Measurements from ENCODE around the gene PIP5K1B.
A peak's percentile ranks its signal among the peaks of the same experiment; 100 is the strongest.

The PIP5K1B gene

GRCh38 chr9:69036309-69036708 is 331.3 kb downstream of the PIP5K1B start:
- Histone ChIP-seq H3K4me2 (ENCODE audit: low read depth, low read length, poor library complexity, severe bottlenecking) (peak overlapping the region; percentile 75), H3K4me1 (ENCODE audit: insufficient read depth, low read length, poor library complexity, severe bottlenecking) (peaks cover 39% of the 10 kb centered on the region), H3K79me2 (ENCODE audit: insufficient read depth, low read length) (peaks cover 59% of the 10 kb centered on the region), H3K9me3 (ENCODE audit: insufficient read depth, low read depth, low read length) (no peaks in the 10 kb centered on the region), H3K9ac (ENCODE audit: low read depth, low read length, poor library complexity, severe bottlenecking) (peak overlapping the region; percentile 90), H4K20me1 (ENCODE audit: insufficient read depth, low read length, poor library complexity, severe bottlenecking) (peaks cover 4% of the 10 kb centered on the region), H3F3A (ENCODE audit: low read depth) (no peaks in the 10 kb centered on the region), H3K27me3 (ENCODE audit: insufficient read depth, low read length, poor library complexity, severe bottlenecking) (no peaks in the 10 kb centered on the region), H2AFZ (ENCODE audit: low read length) (peak overlapping the region; percentile 87), H3K4me3 (ENCODE audit: low read length, poor library complexity, severe bottlenecking) (peak overlapping the region; percentile 94), H3K36me3 (ENCODE audit: insufficient read depth, low read length) (no peaks in the 10 kb centered on the region), H3K9me2 (replicated peaks; ENCODE audit: low read depth, low read length) (no peaks in the 10 kb centered on the region)
- no peak for TF ChIP-seq EZH2phosphoT487 (IDR thresholded peaks at IDR 0.05; ENCODE audit: borderline replicate concordance)

GRCh38 chr9:69036799-69037198 is 331.8 kb downstream of the PIP5K1B start:
- H3K79me2 ChIP-seq (ENCODE audit: insufficient read depth, low read length), result peaks cover 64% of the 10 kb centered on the region
- H3K36me3 ChIP-seq (ENCODE audit: insufficient read depth, low read length), result no peaks in the 10 kb centered on the region
- H4K20me1 ChIP-seq (ENCODE audit: insufficient read depth, low read length, poor library complexity, severe bottlenecking), result peaks cover 4% of the 10 kb centered on the region
- no peaks in the 10 kb centered on the region for H3K27me3 ChIP-seq (ENCODE audit: insufficient read depth, low read length, poor library complexity, severe bottlenecking)
- H2AFZ ChIP-seq (ENCODE audit: low read length), result no peak overlapping the region
- H3K9me3 ChIP-seq (ENCODE audit: insufficient read depth, low read depth, low read length), result no peaks in the 10 kb centered on the region
- no peaks in the 10 kb centered on the region for H3F3A ChIP-seq (ENCODE audit: low read depth)
- H3K4me3 ChIP-seq (ENCODE audit: low read length, poor library complexity, severe bottlenecking), result peak overlapping the region; percentile 94
- peaks cover 41% of the 10 kb centered on the region for H3K4me1 ChIP-seq (ENCODE audit: insufficient read depth, low read length, poor library complexity, severe bottlenecking)
- H3K9me2 ChIP-seq (replicated peaks; ENCODE audit: low read depth, low read length), result no peaks in the 10 kb centered on the region
- H3K4me2 ChIP-seq (ENCODE audit: low read depth, low read length, poor library complexity, severe bottlenecking), result peak overlapping the region; percentile 75
- TF ChIP-seq EZH2phosphoT487 (IDR thresholded peaks at IDR 0.05; ENCODE audit: borderline replicate concordance), result no peak
- TF ChIP-seq CTCF (conservative IDR thresholded peaks at IDR 0.05; ENCODE audit: low read length), result no peak
- H3K9ac ChIP-seq (ENCODE audit: low read depth, low read length, poor library complexity, severe bottlenecking), result peak overlapping the region; percentile 90

GRCh38 chr9:69040646-69041045 is 335.6 kb downstream of the PIP5K1B start:
- H3K4me3 ChIP-seq (ENCODE audit: low read length, poor library complexity, severe bottlenecking), result no peak overlapping the region
- H3K9me2 ChIP-seq (replicated peaks; ENCODE audit: low read depth, low read length), result no peaks in the 10 kb centered on the region
- peaks cover 14% of the 10 kb centered on the region for H4K20me1 ChIP-seq (ENCODE audit: insufficient read depth, low read length, poor library complexity, severe bottlenecking)
- 0 out of 2 replicates have a peak, but pooled peaks cover 3% of the 10 kb centered on the region for H3F3A ChIP-seq (ENCODE audit: low read depth)
- no peak overlapping the region for H2AFZ ChIP-seq (ENCODE audit: low read length)
- H3K27me3 ChIP-seq (ENCODE audit: insufficient read depth, low read length, poor library complexity, severe bottlenecking), result no peaks in the 10 kb centered on the region
- no peaks in the 10 kb centered on the region for H3K9me3 ChIP-seq (ENCODE audit: insufficient read depth, low read depth, low read length)
- TF ChIP-seq EZH2phosphoT487 (IDR thresholded peaks at IDR 0.05; ENCODE audit: borderline replicate concordance), result no peak
- TF ChIP-seq CTCF (conservative IDR thresholded peaks at IDR 0.05; ENCODE audit: low read length), result no peak
- peaks cover 93% of the 10 kb centered on the region for H3K79me2 ChIP-seq (ENCODE audit: insufficient read depth, low read length)
- H3K36me3 ChIP-seq (ENCODE audit: insufficient read depth, low read length), result no peaks in the 10 kb centered on the region
- peak overlapping the region; percentile 17 for H3K4me2 ChIP-seq (ENCODE audit: low read depth, low read length, poor library complexity, severe bottlenecking)
- no peak overlapping the region for H3K9ac ChIP-seq (ENCODE audit: low read depth, low read length, poor library complexity, severe bottlenecking)
- H3K4me1 ChIP-seq (ENCODE audit: insufficient read depth, low read length, poor library complexity, severe bottlenecking), result peaks cover 66% of the 10 kb centered on the region

Measured in Loucy (cell line).